Muscle layer of duodenum (tissue), 2 donors: ENCODE results near the gene KRT5.

Experiments
- H3K27ac ChIP-seq: one replicate; pipeline ENCODE4 v1.7.0; 2013; ENCODE audit warnings: mild to moderate bottlenecking, low read length
- H3K27me3 ChIP-seq: one replicate; pipeline ENCODE4 v1.7.0; 2013; ENCODE audit warnings: low read depth, mild to moderate bottlenecking, control low read depth, low read length
- H3K36me3 ChIP-seq, 2 donors: one replicate each; pipeline ENCODE4 v1.7.0; 2013; ENCODE audit warnings: low read length in 2 of 2, control low read depth in 1 of 2, mild to moderate bottlenecking in 1 of 2; ENCODE audit not compliant: insufficient read depth in 2 of 2, control insufficient read depth in 1 of 2
- H3K4me1 ChIP-seq, 2 donors: one replicate each; pipeline ENCODE4 v1.7.0; 2013; ENCODE audit warnings: low read length in 2 of 2, mild to moderate bottlenecking in 2 of 2, control low read depth in 1 of 2, moderate library complexity in 1 of 2; ENCODE audit not compliant: insufficient read depth in 2 of 2, control insufficient read depth in 1 of 2
- H3K4me3 ChIP-seq, 2 donors: one replicate each; pipeline ENCODE4 v1.7.0; 2013; ENCODE audit warnings: low read length in 2 of 2, low read depth in 1 of 2, mild to moderate bottlenecking in 1 of 2
- H3K9me3 ChIP-seq, 2 donors: one replicate each; pipeline ENCODE4 v1.7.0; 2013; ENCODE audit warnings: low read length in 2 of 2, control low read depth in 1 of 2, mild to moderate bottlenecking in 1 of 2; ENCODE audit not compliant: control insufficient read depth in 1 of 2
- donor health status: healthy.

Gene KRT5

DNA sequence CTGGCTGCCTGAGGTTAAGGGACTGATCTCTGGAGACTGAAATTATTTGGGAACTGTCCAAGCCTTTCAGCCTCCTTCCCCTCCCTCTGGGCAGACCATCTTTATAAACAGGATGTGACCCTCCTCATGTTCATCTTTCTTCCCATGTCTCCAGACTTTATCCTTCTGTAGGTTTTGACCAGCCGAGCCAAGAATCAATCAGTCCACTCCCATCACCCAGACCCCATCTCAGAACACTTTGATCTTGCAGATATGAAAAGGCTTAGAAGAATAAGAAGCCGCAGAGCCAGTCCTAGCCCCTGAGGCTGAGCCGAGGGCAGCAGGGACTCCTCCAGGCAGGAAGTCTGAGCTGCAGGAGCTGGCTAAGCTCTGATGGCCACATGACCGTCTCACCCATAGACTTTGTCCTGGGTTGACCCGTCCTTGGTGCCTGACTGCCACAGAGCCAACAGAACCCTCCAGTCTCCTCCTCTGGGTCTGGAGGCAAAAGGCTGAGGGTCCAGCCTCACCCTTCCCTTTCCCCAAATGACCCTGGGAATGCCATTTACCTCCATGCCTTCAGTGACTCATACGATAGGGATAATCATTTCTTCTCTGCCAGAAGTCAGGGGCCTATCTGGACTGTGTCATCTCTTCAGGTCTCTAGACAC is 31.1 kb upstream of the KRT5 start:
- Histone ChIP-seq H3K4me3 (no peak overlapping the region), H3K36me3 (no peaks in the 10 kb centered on the region), H3K27me3 (no peaks in the 10 kb centered on the region), H3K4me1 (no peaks in the 10 kb centered on the region), H3K9me3 (no peaks in the 10 kb centered on the region), H3K27ac (no peak overlapping the region)

GRCh38 chr12:52546126-52546525 is 25.9 kb upstream of the KRT5 start:
- H3K4me1 ChIP-seq, result no peaks in the 10 kb centered on the region
- H3K9me3 ChIP-seq, result no peaks in the 10 kb centered on the region
- H3K27me3 ChIP-seq, result no peaks in the 10 kb centered on the region
- H3K36me3 ChIP-seq, result no peaks in the 10 kb centered on the region
- H3K27ac ChIP-seq, result no peak overlapping the region
- H3K4me3 ChIP-seq, result no peak overlapping the region

DNA sequence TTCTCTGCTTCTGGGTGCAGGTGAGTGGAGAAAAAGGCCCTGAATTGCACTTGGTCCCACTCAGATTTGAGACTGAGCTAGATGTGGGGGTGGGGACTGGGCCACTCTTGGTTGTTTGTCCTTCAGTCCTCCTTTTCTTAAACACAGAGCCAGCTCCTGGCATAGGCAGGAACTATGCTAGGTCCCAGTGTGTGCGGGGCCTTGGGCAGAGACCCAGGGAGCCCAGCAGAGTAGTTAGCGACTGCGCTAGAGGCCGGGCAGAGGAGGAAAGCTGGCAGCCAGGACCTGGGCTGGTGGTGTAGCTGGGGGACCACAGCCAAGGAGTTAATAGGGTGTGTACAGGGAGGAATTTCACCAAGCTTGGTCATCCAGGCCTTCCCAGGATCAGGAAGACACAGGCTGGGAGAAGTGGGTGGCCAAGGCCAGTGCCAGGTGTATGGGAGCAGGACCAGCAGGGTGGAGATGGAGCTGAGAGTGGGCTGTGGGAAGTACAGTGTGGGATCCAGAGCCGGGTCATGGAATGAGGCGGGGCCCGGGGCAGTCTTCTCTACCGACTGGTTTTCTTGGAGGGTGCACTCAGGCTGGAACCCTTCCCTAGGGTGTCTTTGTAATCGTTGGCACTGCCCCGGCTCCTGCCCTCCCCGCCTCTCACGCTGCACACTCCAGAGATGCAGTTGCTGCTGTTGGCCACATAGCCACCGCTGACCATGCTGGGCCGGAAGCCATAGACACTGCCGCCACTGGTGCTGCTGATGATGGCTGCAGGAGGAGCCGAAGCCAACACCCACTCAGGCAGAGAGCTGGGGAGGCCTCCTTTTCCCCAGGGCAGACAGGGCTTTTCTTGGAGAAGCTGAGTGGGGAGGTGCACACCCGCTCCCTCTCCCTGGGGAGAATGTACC is 24.0 kb upstream of the KRT5 start:
- no peaks in the 10 kb centered on the region for H3K36me3 ChIP-seq
- no peaks in the 10 kb centered on the region for H3K4me1 ChIP-seq
- H3K9me3 ChIP-seq, result no peaks in the 10 kb centered on the region
- H3K4me3 ChIP-seq, result no peak overlapping the region
- no peak overlapping the region for H3K27ac ChIP-seq
- no peaks in the 10 kb centered on the region for H3K27me3 ChIP-seq

DNA sequence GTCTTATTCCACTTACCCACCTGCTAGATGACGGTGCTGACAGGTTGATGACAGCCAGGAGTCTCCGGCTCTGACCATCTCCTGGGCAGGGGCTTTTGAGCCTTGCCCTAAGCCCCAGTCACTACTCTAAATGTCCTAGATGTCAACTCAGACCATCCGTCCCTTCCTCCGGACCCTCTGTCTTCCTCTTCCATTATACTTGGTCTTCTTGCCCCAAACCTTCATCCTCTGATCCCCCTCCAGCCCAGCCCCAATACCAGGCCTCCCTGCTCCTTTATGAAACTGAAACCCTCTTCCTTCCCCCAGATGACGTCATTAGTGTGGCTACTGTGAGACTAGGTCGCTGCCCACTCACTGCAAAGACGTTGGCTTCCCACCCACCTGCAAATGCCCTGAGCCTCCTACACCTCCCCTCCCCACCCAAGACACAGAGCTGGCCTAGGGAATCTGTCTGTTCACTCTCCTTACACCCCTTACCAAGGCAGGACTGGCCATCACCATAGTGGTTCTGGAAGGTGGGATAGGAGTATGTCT is 22.7 kb upstream of the KRT5 start:
- Histone ChIP-seq H3K4me3 (no peak overlapping the region), H3K27me3 (no peaks in the 10 kb centered on the region), H3K36me3 (no peaks in the 10 kb centered on the region), H3K4me1 (peaks cover 0 to 4% of the 10 kb centered on the region in 2 donors), H3K9me3 (no peaks in the 10 kb centered on the region), H3K27ac (no peak overlapping the region)

- Histone ChIP-seq H3K27me3 (no peaks in the 10 kb centered on the region), H3K9me3 (no peaks in the 10 kb centered on the region), H3K36me3 (no peaks in the 10 kb centered on the region), H3K4me1 (peaks cover 0 to 4% of the 10 kb centered on the region in 2 donors), H3K27ac (no peak overlapping the region), H3K4me3 (no peak overlapping the region)
Observed at GRCh38 chr12:52542157-52542556, 22.0 kb upstream of the KRT5 start.

- no peaks in the 10 kb centered on the region for H3K36me3 ChIP-seq
- H3K27ac ChIP-seq, result no peak overlapping the region
- no peak overlapping the region for H3K4me3 ChIP-seq
- no peaks in the 10 kb centered on the region for H3K9me3 ChIP-seq
- peaks cover 0 to 4% of the 10 kb centered on the region in 2 donors for H3K4me1 ChIP-seq
- H3K27me3 ChIP-seq, result no peaks in the 10 kb centered on the region
Observed at GRCh38 chr12:52541709-52542108, 21.5 kb upstream of the KRT5 start.

DNA sequence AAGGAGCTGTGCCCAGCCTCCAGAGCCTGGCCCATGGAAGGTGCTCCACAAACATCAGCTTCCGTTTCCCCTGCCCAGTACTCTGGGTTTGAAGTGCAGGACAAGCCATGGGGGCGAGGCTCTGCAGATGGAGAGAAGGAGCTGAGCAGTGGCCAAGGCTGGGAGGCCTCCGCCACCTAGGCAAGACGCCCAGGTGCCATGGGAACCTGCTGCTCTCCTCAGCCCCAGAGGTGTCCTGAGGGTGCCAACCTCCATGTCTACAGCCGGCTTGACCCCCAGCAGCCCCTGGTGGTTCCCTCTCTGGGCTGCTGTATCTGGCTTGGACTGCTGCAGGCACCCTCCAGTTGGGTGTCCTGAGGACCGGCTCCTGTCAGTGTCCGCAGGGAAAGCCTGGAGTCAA is 20.3 kb upstream of the KRT5 start:
- H3K4me3 ChIP-seq, result no peak overlapping the region
- no peak overlapping the region for H3K27ac ChIP-seq
- H3K9me3 ChIP-seq, result no peaks in the 10 kb centered on the region
- peaks cover 0 to 4% of the 10 kb centered on the region in 2 donors for H3K4me1 ChIP-seq
- no peaks in the 10 kb centered on the region for H3K36me3 ChIP-seq
- no peaks in the 10 kb centered on the region for H3K27me3 ChIP-seq

GRCh38 chr12:52539821-52540173 is 19.6 kb upstream of the KRT5 start:
- Histone ChIP-seq H3K36me3 (no peaks in the 10 kb centered on the region), H3K4me1 (peaks cover 0 to 4% of the 10 kb centered on the region in 2 donors), H3K27ac (no peak overlapping the region), H3K4me3 (no peak overlapping the region), H3K27me3 (no peaks in the 10 kb centered on the region), H3K9me3 (no peaks in the 10 kb centered on the region)

DNA sequence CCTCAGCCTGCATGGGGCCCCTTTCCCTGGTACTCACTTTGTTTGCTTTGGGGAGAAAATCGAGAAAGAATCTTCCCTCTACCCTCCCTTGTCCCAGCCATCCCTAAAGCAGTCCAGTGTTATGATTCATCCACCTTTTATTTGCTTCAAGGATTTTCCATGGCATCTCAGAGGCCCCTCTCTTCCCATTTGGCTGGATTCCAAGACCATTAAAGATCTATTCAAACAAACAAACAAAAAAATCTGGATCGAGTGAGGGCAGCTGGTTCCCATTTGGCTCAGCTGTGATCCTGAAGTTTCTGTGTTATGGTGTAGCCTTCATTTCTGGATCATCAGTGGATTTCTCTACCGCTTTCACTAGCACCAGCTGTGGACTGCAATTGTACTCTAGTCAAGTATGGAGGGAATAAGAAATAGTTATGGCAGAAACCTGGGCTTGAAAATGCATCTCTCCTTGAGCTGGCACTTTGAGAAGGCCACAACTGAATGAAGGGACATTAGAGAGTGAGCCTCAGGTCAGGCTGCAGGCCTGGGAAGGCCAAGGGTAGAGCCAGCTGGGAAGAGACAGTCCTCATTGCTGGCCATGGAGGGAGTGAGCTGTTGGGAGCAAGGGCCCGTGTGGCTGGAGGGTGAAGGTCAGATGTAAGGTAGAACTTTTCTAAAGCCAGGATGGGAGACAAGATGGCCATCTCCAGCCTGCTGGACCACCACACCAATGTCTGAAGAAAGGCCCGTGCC is 19.1 kb upstream of the KRT5 start:
- Histone ChIP-seq H3K36me3 (no peaks in the 10 kb centered on the region), H3K4me1 (peaks cover 0 to 4% of the 10 kb centered on the region in 2 donors), H3K27ac (no peak overlapping the region), H3K27me3 (no peaks in the 10 kb centered on the region), H3K9me3 (no peaks in the 10 kb centered on the region), H3K4me3 (no peak overlapping the region)

DNA sequence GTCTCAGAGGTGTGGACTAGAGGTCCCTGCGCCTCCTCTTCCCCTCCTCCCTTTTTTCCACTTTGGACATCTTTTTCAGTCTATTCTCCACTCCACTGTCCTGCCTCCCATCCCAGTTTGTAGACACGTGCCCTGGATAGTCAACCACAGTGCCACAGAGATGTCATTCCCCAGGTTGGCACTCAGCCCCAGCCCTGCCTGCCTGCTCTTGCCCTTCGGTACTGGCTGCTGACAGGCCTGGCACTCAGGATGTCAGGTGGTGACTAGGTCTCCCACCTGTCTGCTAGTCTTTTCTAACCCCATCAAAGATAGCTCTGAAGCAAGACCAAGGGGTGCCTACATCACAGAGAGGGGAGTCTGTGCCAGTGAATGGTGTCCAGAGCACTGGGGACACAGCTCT is 16.9 kb upstream of the KRT5 start:
- Histone ChIP-seq H3K36me3 (no peaks in the 10 kb centered on the region), H3K27me3 (no peaks in the 10 kb centered on the region), H3K4me3 (no peak overlapping the region)

DNA sequence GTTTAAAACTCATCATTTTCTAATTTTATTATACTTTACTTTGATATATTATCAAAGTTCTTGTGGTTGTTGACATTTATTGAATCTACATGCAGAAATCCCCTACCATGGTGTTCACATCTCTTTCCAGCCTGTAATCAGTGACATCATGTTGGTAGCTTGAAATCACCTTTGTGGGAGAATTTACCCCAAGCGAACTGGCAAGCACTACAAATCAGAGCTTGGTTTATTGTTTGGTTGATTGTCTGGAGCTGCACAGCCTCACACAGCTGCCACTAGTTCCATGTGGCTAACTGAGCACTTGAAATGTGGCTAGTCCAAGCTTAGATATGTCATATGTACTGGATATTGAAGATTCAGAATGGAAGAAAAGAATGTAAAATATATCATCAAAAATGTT is 15.4 kb upstream of the KRT5 start:
- peaks cover 0 to 4% of the 10 kb centered on the region in 2 donors for H3K4me1 ChIP-seq
- H3K36me3 ChIP-seq, result no peaks in the 10 kb centered on the region
- H3K27me3 ChIP-seq, result no peaks in the 10 kb centered on the region
- H3K9me3 ChIP-seq, result no peaks in the 10 kb centered on the region
- no peak overlapping the region for H3K27ac ChIP-seq
- no peak overlapping the region for H3K4me3 ChIP-seq

More for the DNA sequence above, 16.9 kb upstream of the KRT5 start:
- Histone ChIP-seq H3K4me1 (peaks cover 0 to 4% of the 10 kb centered on the region in 2 donors), H3K27ac (no peak overlapping the region), H3K9me3 (no peaks in the 10 kb centered on the region)
